Brain microvascular endothelial cell (primary cell): ENCODE measurements around the gene SERPINE1.

Experiments
- DNase-seq: peaks from one replicate; pipeline ENCODE4 v3.0.0-alpha.2; 2020
- H3K27ac ChIP-seq: fragments of 250-450 bp; sonication (Bioruptor Pico); 2 replicates; pipeline ENCODE4 v1.5.1; 2020; ENCODE audit warnings: mild to moderate bottlenecking, moderate library complexity
- H3K27me3 ChIP-seq: fragments of 250-450 bp; sonication (Bioruptor Pico); replicated peaks from 2 replicates; pipeline ENCODE4 v1.5.1; 2020; ENCODE audit warnings: mild to moderate bottlenecking
- H3K36me3 ChIP-seq: fragments of 250-450 bp; sonication (Bioruptor Pico); replicated peaks from 2 replicates; pipeline ENCODE4 v1.5.1; 2020; ENCODE audit warnings: mild to moderate bottlenecking
- H3K4me3 ChIP-seq: 2 replicates; pipeline ENCODE4 v1.5.1; 2011; ENCODE audit warnings: low read depth, mild to moderate bottlenecking, control low read depth, low read length, moderate library complexity
- in situ Hi-C: cut with HindIII; loops from 2 replicates; pipeline ENCODE4 v1.10.0; 2017; ENCODE audit warnings: low sequenced_read_pairs, low pct_ligation_motif_present
- TF ChIP-seq, protein P1 (sequence below): IDR thresholded peaks from 2 replicates; pipeline ENCODE4 v1.5.1; 2011; ENCODE audit warnings: low read depth, mild to moderate bottlenecking, moderate library complexity, low read length, control low read depth, inconsistent platforms; ENCODE audit errors: missing control alignments

Gene SERPINE1

DNA sequence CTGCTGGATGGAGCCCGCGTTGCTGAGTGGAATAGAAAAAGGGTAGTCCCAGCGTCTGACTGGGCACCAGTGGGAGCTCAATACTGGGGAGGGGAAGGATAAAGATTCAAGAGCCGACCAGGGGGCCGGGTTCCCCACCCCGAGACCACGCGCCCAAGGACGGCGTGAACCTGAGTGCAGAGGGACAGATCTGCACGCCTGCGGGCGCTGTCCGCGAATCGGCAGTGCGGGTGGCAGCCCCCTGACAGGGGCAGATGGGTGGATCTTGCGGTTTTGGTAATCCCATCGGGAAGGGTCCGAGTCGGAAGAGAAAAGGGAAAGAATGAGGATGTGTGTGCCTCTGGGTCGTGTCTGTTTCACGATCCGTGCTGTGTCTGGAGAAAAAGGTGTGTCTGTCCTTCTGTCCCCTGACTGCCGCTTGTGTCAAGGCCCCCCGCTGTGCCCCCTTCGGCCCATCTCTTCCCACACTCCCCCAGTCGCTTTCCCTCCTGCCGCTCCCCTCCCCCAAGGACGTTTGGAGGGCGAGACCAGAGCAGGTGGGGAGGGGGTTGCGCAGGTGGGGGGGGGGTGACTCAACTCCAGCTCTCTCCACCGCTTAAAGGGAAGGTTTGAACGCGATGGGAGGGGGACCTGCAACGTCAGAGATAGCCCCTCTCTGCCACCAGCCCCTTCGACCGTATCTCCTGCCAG lies 39.2 kb downstream of the SERPINE1 start:
- Histone ChIP-seq H3K36me3 (no peaks in the 10 kb centered on the region), H3K27me3 (peaks cover 44% of the 10 kb centered on the region), H3K4me3 (peak overlapping the region; percentile 43), H3K27ac (no peak overlapping the region)
- TF ChIP-seq, protein P1, sequence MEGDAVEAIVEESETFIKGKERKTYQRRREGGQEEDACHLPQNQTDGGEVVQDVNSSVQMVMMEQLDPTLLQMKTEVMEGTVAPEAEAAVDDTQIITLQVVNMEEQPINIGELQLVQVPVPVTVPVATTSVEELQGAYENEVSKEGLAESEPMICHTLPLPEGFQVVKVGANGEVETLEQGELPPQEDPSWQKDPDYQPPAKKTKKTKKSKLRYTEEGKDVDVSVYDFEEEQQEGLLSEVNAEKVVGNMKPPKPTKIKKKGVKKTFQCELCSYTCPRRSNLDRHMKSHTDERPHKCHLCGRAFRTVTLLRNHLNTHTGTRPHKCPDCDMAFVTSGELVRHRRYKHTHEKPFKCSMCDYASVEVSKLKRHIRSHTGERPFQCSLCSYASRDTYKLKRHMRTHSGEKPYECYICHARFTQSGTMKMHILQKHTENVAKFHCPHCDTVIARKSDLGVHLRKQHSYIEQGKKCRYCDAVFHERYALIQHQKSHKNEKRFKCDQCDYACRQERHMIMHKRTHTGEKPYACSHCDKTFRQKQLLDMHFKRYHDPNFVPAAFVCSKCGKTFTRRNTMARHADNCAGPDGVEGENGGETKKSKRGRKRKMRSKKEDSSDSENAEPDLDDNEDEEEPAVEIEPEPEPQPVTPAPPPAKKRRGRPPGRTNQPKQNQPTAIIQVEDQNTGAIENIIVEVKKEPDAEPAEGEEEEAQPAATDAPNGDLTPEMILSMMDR = no peak
- in situ Hi-C loops = loop anchor here (25.0 kb wide), 1 partner anchor 121 kb away; no protein-coding TSS in a partner anchor
- no peak for DNase-seq

DNA sequence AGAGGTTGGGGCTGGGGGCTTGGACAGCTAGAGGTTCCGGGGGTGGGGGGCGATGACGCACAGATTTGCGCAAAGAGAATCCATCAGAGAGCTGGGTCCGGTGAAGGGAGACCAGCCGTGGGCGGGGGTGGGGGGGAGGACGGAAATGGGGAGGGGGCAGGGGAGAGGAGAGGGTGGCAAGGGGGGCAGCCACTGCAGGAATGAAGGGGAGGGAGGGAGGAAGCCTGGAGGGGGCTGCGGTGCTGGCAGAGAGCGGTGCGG lies 39.7 kb downstream of the SERPINE1 start:
- no peak overlapping the region for H3K27ac ChIP-seq
- DNase-seq = no peak
- H3K27me3 ChIP-seq = peaks cover 48% of the 10 kb centered on the region
- in situ Hi-C loops = loop anchor here (25.0 kb wide), 1 partner anchor 121 kb away; no protein-coding TSS in a partner anchor
- H3K4me3 ChIP-seq = no peak overlapping the region
- H3K36me3 ChIP-seq = no peaks in the 10 kb centered on the region
- TF ChIP-seq, protein P1 = no peak

DNA sequence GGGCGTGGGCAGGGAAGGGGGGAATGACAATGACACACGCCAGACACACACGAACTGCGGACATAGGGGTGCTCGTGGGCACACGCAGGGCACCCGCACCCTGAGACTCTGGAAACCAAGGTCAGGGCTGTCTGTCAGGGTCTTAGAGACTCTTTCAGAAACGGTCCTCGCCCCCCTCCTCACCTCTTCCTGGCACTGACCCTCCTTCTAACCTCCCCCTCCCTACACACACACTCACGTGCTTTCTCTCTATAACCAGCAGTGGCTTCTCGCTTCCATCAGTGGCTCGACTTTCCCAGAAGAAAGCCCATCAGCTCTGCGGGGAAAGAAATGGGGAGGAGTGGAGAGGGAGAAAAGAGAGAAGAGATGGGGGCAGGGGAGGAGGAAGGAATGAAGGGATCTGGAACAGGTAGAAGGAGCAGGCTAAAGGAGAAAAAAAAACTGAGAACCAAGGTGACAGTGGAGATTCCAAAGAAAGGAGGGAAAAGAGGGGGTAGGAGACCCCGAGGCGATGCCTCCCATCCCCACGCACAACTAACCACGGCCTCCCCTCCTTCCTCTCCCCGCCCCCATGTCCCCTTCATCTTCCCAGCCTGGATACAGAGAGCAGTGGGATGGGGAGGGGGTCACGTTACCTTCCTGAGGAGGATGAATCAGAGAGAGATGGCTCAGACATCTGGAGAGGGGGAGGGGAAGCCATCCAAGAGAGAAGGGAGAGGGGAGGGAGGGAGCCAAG lies 40.2 kb downstream of the SERPINE1 start:
- H3K4me3 ChIP-seq = no peak overlapping the region
- H3K27ac ChIP-seq = no peak overlapping the region
- H3K27me3 ChIP-seq = peaks cover 53% of the 10 kb centered on the region
- DNase-seq = no peak
- in situ Hi-C loops = loop anchor here (25.0 kb wide), 1 partner anchor 120 kb away; no protein-coding TSS in a partner anchor
- H3K36me3 ChIP-seq = no peaks in the 10 kb centered on the region
- TF ChIP-seq, protein P1 = no peak

DNA sequence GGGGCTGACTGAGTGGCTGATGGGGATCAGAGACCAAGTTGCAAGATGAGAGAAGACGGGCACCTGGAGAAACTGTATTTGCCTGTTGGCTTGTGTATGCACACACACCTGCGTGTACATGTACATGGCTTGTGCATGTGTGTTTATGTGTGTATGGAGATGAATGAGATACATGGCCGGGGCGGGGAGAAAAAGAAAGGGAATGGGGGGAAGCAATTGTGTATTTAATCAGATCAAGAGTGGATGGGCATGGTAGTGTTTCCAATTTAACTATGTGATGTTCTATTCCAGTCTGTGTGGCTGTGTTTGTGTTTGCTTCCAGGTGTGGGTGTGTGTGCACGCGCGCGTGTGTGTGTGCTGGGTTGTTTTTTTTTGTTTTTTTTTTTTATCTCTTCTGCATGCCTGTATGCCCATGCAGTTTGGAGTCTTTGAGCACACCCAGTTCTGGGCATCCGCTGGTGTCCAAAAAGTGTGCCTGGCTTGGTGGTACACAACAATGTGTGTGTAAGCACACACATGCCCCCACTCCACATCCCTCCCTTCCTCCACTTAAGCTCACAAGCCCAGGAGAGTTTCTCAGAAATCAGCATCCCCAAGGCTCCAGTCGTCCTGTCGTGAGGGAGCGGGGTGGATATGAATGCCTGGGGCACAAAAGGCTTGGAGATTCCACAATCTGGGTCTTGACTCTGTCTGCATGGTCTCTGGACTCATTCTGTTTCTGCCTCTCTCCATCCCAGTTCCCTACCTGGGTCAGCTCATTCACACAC lies 40.9 kb downstream of the SERPINE1 start:
- in situ Hi-C loops = loop anchor here (25.0 kb wide), 1 partner anchor 119 kb away; no protein-coding TSS in a partner anchor
- H3K27ac ChIP-seq = no peak overlapping the region

DNA sequence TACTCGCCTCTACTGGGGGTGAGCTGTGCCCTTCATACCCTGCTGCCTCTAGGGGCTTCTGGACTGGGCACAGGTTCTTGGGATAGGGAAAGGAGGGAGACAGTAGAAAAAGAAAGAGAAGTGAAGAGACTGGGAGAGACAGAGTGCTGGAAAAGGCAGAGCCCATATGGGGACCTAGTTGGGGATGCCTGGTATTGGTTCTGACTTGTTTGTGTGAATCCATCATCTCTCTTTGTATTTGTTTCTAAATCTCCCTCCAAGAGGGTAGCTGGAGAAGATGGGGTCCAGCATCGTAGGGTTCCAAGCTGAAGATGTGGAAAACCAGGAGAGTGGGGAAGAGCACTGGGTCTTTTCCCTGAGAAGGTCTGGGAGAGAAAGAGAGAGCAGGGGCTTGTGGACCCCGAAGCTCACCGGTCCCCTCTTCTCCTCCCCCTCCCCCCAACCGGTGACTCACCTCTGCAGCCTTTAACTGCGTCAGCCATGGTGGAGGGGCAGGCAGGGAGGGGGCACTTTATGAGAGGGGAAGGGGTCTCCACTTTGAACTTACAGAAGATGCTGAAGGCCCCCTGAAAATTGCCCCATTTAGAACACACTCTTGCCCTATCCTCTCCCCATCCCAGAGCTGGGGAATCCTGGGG lies 41.6 kb downstream of the SERPINE1 start:
- Histone ChIP-seq H3K27ac (no peak overlapping the region), H3K27me3 (peaks cover 63% of the 10 kb centered on the region), H3K4me3 (no peak overlapping the region), H3K36me3 (no peaks in the 10 kb centered on the region)
- DNase-seq = no peak
- in situ Hi-C loops = loop anchor here (25.0 kb wide), 1 partner anchor 119 kb away; no protein-coding TSS in a partner anchor
- TF ChIP-seq, protein P1 = no peak

More for the DNA sequence above, 40.9 kb downstream of the SERPINE1 start:
- no peak for DNase-seq
- H3K27me3 ChIP-seq = peaks cover 61% of the 10 kb centered on the region
- H3K36me3 ChIP-seq = no peaks in the 10 kb centered on the region
- H3K4me3 ChIP-seq = no peak overlapping the region
- TF ChIP-seq, protein P1 = no peak
